HuH-7 (cell line): ENCODE results near the gene BAHCC1.
A peak's percentile ranks its signal among the peaks of the same experiment; 100 is the strongest.

Source experiments
- DNase-seq: peaks from one replicate; pipeline ENCODE4 v3.0.0; 2011; ENCODE audit warnings: low spot score

BAHCC1 gene

DNA sequence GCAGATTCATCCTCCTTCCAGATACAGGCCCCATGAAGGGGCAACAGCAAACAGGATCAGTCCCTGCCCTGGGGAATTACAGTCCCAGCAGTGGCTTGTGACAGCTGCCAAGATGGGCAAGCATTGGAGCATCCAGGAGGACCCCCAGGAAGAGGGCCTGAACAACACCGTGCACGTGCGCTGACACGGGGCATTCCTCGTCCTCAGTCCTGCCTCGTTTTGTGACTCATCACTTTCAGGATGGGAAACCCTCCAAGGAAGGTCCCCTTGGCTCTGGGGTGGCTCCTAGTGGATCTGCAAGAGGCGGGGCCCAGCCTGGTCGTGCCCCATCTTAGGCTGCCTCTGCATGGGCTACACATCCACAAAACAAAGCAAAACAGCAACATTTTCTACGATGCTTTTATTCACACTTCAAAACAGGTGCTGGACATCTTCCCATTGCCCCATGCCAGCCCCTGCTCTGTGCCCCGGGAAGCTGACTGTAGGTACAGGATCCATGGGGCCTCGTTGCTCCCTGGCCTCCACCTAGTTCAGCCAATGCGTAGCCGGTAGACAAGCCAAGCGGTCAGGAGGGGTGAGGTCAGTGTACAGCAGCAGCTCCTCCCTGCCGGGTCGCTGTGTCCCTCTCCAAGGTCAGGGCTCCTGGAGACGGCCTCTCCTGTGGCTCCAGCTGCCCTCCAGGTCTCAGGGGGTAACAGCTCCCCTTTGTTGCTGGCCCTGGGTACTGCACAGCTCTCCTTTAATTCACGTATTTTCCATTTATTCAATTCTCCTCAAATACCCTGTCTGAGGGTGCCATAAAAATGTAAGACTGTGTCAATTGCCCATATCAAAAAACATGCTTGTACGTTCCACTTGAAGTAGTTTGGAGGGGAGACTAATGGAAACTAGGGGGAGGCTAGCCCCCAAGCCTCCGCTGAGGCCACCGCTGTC lies 85.1 kb downstream of the BAHCC1 start:
- DNase-seq: peak; percentile 68

DNA sequence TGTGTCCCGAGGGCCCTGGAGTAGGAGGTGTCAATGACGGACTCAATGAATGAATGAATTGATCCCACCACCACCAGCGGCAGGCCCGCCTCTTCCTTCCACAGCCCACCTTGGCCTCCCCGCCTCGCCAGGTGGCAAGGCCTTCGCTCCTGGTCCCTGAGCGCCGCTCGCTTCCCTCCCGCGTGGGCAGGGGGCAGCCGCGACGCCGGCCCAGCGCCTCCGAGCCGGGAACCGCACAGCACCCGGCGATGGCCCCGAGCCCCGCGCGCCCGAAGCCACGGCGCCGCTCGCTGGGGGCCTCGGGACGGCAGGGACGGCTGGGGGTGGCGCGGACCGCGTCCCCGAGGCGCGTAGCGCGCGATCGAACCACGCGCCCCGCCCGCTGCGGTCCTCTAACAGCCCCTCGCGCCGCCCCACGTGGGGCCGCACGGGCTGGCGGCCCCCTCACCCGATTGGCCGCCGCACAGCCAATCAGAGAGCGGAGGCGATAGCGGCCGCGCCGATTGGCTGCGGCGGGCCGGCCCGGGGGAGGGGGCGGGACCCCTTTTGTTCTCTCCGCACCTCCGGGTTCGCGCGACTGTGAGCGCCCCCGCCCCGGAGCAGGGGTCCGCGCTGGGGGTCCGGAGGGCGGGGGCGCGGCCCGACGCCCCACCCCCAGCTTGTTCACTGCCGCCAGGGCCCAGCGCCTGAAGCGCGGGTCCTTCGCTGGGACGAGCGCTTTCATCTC lies 86.0 kb downstream of the BAHCC1 start:
- peak; percentile 98 for DNase-seq

DNA sequence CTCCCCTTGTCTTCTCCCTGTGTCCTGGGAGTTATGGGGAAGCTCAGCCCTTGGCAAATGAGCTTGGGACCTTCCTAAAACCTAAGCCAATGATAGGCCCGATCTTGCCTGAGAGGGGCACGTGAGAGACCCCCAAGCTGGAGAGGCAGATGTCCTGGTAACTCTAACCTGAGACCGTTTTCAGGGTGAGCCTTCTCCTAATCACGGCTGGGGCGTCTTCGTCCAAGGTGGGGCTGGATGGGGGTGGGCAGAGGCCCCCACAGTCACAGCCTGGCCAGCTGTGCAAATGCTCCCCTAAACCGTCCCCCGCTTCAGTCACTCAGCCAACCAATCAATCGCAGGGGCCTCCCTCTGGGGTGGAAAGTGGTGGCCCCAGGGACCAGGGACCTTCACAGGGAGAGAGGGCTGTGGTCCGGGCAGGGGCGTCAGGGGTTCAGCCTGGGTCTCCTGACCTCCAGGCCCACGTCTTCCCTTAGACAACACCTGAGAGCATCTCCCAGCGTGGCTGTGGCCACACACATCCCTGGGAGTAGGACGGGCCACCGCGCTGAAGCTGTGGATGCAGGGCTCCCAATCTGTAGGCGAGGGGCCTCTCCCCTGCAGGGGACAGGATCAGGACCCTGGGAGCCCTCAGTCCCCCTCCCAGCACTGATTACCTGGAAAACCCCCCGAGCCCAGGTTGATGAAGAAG lies 86.7 kb downstream of the BAHCC1 start:
- no peak for DNase-seq

DNA sequence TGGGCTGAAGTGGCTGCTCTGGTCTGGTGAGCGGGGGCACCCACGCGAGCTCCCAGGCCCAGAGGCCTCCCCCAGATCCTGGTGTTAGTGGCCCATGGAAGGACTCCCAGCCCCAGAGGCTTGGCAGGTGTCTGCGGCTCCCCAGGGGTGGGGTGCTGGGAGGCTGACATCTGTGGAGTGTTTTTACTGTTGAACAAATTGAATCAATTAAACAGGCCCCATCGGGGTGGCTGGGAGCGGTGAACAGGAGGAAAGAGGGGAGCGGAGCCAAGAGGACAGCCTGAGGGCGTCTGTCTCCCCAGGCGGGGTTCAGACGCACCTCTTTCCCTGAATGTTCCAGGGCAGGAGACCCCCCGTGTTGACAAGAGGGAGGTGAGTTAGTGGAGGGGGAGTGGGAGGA lies 87.4 kb downstream of the BAHCC1 start:
- no peak for DNase-seq

DNA sequence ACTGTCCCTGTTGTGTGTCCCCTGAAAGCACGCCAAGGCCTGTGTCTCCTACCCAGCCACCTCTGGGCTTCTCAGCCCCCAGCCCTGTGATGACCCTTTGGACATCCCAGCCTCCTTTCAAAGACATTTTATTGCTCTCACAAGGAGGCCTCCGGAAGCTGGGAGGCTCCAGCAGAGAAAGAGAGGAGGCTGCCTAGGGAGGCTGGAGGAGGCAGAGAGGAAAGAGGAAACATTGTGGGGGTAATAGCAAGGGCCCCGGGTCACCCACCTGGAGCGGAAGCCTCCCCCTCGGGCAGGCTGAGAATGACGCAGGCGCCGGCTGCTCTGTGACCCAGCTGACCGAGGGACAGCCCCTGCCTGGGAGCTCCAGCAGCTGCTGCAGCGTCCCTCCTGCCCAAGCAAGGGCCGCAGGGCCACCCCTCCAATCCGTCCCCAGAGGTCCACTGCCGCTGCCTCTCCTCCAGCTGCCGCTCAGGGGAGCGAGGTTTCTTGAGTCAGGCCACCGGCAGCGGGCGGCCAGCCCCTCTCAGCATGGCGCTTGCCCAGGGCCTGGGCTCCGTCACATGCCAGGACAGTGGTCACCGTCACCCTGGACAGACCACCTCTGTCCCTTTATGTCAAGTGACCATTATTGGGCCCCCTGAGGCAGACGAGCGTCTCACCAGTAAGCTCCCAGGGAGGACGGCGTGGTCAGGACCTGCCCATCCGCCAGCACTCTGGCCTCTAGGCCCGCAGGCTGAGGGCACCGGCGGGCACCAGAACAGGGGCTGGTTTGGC lies 88.0 kb downstream of the BAHCC1 start:
- no peak for DNase-seq

DNA sequence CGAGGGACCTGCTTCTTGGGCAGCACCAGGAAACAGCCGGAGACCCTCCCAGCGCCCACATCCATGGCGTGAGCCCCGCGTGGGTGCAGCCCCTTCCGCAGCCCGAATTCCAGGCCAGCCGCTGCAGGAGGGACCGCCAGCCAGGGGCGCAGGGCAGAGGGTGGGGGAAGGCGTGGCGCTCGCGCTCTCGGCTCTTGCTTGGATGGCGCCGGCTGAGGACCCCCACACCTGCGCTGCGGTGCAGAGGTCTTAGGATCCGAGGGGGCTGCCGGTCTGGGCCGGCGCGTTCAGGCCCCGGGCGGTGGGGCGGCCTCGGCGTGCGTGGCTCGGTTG lies 88.6 kb downstream of the BAHCC1 start:
- DNase-seq: no peak

DNA sequence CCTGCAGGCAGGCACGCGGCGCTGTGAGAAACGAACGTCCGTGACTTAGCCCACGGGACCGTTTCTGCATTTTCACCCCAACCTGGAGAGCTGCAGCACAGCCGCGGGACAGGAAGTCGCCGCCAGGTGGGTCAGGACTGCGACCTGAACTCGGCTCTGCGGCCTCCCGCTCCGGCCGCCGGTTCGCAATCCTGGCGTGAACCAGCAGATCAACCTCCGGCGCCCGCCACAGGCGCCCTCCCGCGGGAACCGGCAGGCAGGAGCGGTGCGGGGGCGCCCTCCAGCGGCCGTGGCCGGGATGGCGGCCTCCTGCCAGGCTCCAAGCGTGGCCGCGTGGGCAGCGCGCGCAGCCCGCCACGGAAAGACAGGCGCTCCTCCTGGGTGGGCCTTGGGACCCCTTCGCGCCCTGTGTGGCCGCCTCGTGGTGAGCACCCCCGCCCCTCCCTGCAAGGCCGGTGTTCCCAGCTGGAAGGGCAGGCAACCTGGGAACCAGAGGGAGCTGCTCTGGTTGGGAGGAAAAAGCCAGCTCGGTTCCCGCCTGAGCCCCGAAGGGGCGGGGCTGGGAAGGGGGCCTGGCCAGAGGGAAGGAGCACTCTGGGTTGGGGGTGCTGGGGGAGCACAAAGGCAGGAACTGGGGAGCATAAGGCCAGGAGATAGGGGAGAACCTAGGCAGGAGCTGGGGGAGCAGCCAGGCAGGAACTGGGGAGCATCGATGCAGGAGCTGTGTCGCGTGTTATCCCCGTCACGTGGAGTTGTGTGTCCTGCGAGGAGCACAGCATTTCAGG lies 89.1 kb downstream of the BAHCC1 start:
- peak; percentile 90 for DNase-seq

DNA sequence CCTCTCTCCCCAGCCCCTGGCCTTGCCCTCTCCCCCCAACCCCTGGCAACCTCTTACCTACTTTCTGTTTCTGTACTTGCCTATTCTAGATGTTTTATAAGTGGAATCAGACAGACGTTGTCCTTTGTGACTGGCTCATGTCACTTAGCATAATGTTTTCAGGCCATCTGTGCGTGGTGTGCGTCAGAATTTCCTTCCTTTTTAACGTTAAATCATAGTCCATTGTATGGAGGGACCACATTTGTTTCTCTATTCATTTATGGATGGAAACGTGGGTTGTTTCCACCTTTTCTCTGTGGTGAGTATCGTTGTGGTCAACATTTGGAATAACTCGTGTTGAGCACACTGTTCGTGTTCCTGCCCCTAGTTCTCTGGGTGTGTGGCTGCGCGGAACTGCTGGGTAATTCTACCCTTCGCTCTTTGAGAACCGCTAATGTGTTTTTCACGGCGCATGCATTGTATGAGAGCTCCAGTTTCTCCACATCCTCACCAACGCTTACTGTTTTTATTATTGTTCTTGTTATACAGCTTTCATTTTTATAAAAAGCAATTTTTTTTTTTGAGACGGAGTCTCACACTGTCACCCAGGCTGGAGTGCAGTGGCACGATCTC lies 91.0 kb downstream of the BAHCC1 start:
- DNase-seq: no peak

DNA sequence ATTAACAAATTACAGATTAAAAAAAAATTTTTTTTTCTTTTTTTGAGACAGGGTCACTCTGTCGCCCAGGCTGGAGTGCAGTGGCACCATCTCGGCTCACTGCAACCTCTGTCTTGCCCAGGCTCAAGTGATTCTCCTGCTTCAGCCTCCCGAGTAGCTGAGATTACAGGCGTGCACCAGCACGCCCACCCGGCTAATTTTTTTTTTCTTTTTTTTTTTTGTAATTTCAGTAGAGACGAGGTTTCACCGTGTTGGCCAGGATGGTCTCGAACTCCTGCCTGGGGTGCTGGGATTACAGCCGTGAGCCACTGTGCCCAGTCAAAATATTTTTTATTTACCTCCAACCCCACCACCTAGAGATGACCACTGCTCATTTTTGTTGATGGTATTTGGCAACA lies 91.8 kb downstream of the BAHCC1 start:
- no peak for DNase-seq

DNA sequence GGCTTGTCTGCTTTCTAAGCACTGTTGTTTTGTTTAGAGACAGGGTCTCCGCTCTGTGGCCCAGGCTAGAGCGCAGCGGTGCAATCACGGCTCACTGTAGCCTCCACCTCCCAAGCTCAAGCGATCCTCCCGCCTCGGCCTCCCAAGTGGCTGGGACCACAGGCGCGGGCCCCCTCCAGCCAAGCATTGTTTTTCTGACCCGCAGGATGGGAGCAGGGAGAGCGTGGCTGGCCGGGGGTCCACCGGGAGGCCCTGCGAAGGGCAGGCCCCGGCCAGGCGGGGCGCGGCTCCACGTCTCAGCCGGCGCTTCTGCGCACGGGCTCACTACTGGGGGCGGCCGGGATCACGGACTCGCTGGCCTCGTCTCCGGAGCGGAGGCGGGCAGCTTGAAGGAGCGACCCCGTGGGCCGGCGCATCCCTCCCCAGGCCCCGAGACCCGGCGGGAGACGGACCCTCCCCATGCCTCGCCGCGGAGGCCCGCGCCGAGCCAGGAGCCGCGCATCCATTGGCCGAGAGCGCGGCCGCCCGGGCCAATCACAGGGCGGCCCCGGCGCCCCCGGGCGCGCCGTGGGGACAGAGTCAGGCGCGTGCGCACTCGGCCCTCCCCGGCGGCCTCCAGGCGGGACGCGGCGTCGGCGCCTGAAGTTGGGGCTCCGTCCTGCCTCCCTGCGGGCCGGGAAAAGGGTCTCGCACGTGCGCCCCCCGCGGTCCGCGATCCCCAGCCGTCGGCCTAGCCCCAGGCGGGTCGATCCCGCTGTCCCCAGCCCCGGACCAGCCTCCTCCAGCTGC lies 92.4 kb downstream of the BAHCC1 start:
- peak; percentile 98 for DNase-seq

DNA sequence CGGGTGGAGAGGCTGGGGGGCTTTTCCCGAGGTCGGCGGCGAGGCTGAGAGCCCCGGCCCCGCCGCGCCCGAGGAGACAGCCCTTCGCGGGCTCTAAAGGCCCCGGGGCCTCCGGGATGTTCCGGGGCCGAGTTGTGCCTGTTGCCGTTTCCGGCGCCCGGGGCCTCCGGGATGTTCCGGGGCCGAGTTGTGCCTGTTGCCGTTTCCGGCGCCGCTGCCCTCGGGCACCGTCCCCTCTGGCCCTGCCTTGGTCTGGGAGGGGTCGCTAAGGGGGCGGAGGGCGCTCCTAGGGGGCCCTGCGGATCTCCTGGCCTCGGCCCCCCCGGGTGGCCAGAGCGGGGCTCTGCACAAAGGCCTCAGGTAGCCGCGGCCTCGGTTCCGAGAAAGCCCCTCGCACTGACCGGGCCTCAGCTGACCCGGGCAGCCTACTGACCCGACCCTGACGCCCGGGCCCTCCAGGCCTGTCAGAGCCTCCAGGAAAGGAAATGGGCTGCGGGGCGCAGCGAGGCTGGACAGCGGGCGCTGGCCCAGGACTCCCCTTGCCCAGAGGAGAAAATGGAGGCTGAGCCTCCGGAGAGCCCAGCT lies 93.1 kb downstream of the BAHCC1 start:
- DNase-seq: no peak

DNA sequence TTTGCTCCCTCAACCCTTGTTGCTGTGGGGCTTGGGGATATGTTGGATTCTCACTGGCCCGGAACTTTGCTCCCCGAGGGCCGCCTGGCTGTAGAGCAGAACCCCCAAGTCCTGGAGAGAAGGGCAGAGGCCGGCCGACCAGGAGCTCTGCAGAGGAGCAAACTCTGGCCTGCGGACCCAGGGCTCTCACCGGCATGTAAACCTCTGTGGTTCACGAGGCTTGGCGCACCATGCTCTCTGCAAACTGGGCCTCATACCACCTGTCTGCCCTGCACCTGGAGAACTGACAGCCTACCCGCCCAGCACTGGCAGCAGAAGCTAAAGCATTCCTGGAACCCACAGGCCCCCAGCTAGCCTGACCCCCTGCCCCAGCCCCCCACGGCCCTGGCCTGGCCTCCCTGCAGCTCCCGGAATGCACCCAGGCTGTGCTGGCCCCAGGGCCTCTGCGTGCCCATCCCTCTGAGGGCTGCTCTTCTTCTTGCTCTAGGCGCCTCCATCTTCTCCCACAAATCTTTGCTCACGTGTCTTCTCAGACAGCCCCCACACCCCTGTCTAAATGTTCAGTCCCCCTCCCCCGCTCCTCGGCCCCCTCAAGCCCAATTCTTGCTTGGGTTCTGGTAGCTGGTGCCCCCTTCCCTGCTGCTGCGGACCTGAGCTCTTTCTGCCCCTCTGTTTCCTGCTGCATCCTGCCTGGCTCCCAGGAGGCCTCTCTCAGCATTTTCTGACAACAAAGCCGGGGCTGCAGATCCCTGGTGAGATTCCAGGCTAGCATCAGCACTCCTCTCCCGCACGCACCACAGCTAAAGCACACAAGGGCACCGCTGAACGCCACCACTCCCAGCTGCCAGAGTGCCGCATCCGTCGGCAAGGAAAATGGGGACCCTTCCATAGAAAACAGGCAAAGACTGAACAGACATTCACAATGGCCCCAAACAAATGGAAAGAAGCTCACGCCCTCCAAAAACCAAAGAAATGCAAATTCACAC lies 94.0 kb downstream of the BAHCC1 start:
- no peak for DNase-seq

DNA sequence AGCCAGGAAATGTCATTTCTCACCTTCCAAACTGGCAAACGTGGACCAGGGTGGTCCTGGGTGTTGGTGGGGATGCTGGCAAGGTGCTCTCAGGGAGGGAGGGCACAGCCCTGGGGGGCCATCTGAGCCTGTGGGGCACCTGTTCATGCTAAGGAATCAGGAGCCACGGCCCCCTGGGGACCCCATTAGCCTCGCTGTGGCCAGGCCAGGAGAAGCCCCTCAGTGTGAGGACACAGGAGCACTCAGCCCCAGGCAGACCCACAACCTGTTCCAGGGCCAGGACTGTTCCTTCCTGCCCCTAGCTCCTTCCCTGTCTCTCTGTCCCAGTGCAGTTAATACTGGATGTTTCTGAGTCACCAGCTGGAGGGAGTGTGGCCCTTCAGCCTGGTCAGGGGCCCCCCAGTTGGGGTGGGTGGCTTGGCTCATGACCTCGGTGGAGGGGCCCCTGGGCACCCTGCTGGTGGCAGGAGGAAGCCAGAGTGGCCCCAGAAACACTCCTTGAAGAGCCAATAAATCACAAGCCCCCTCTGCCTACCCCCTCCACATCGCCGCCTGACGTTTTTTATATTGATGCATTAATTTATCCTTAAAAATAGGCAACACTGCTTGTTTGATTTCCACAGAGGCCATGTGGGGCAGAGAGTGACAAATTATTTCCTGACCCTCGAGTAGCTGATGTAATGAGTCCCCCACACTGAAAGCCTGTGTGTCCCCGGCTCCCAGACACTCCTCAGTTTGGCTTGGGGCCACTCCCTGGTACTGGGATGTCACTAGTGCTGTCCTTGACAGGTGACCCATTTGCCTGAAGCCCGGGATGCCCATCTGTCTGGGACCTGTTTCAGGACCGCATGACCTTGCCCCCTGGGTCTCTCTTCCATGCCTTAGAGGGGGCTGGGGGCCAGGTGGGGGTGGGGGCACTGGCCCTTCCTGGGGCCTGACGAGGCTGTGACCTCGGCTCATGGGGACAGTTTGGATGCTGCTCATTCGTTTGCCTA lies 95.0 kb downstream of the BAHCC1 start:
- DNase-seq: no peak

DNA sequence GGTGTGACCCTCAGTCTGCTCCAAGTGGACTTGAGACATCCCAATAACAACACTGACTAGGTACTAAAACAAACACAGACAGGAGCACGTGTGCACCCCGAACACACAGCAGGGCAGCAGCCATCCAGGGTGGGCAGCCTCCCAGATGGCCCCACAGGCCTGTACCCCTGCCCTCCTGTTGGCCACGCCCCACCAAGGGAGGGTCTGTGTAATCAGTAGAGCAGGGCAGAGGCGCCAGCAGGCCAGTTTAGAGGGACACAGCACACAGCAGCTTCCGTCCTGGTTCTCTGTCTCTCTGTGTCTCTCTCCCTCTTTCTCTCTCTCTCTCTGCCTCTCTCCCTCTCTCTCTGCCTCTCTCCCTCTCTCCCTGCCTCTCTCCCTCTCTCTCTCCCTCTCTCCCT lies 95.9 kb downstream of the BAHCC1 start:
- no peak for DNase-seq

DNA sequence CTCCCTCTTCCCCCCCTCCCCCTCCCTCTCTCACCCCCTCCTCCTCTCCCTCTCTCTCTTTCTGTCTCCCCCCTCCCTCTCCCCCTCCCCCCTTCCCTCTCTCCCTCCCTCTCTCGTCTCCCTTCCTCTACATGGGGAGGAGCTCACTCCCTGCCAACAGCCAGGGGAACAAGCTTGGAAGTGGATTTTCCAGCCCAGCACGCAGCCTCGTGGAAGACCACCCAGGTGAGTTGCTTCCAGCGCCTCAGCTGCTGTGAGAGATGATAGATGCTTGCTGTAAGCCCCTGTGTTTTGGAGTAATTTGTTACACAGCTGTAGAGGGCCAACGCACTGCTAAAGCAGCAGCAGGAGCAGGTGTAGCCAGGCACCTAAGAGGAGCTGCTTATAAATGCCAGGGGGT lies 96.5 kb downstream of the BAHCC1 start:
- DNase-seq: no peak

DNA sequence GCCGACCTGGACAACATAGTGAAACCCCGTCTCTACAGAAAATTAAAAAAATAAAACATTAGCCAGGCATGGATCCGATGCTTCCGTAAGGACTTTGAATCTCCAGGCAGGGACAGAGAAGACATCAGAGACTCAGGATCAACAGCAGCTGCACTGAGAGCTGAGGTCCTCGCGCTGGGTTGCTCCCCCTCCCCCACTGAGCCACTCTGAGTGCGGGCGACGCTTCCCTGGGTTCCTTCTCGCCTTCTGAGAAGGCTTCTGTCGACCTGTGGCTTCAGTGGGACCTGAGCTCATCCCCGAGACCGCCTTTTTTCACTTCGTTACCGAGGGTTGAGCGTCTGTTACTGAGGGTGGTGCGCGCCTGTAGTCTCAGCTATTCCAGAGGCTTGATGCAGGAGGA lies 96.9 kb downstream of the BAHCC1 start:
- no peak for DNase-seq

DNA sequence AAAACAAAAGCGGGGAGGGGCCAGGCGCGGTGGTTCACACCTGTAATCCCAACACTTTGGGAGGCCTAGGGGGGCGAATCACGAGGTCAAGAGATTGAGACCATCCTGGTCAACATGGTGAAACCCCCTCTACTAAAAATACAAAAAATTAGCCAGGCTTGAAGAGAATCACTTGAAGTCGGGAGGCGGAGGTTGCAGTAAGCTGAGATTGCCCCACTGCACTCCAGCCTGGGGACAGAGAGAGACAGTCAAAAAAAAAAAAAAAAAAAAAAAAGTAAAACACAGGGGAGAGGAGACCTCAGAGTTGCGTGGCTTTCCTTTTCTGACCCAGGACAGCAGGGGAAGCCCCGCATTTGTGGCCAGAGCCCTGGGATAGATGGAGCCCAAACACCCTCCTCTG lies 97.4 kb downstream of the BAHCC1 start:
- no peak for DNase-seq
